ENCODE measurements around the gene MAP2K5.

MAP2K5 gene

DNA sequence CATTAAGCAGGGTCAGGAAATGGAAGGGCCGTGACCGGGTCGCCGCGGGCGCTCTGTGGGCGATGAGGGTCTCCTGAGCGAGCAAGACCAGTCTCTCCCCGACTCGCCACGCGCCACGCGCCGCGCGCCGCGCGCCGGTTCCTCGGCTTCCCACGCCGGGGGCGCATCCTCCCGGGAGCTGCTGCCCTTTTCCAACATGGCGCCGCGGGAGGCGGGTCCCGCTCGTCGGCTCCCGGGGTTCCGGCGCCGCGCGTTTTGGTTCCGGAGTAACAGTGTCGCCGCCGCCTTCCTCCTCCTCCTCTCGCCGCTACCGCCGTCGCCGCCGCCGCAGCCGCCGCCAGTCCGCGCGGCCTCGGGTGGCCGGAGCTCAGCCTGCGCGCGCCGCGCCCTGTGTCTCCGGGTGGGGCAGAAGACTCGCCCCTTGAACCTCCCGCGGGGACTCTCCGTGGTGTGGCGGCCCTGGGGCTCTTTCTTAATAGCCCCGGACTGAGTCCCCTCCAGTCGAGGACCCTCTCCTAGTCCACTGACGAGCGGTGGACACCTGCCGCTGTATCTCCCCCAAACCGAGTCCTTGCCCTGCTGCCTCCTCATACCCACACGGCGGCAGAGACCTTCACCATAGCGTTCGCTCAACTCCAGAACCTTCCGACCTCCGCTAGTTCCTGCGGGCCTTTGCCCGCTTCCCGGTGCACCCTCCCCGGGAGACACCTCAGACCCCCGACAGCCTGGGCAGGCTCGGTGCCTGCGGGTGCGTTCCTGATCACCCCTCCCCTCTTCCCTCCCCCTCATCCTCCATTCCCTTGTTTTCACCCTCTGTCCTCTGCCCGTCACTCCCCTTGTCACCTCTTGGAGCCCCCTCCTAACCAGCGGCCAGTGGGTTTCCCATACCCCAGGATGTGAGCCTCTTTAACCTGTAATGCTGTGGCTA is at the start of gene MAP2K5:
Gene MAP2K5, plus strand, starts transcription at position 284 of the 928 bp plus-strand sequence. Its CDS starts 633 bp downstream, at position 917.
- peak; percentile 27 for DNase-seq

DNA sequence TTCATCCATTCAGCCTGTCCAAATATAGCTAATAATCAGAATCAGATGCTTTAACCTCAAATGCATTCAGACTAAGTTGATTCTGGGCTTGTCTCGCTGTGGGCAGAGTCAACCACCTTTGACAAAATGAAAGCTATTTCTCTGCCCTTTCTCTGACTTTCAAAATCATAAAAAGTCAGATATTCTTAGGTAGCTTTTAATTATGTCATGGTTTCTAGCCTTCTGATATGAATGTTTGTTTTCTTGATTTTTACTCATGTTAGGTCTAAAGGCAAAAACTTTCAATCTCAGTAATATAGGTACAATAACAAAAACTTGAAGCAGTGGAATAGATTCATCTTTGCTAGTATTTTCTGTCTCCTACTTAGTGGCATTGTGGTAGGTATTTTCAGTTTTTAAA is 46.9 kb upstream of the MAP2K5 start:
- no peak for DNase-seq

DNA sequence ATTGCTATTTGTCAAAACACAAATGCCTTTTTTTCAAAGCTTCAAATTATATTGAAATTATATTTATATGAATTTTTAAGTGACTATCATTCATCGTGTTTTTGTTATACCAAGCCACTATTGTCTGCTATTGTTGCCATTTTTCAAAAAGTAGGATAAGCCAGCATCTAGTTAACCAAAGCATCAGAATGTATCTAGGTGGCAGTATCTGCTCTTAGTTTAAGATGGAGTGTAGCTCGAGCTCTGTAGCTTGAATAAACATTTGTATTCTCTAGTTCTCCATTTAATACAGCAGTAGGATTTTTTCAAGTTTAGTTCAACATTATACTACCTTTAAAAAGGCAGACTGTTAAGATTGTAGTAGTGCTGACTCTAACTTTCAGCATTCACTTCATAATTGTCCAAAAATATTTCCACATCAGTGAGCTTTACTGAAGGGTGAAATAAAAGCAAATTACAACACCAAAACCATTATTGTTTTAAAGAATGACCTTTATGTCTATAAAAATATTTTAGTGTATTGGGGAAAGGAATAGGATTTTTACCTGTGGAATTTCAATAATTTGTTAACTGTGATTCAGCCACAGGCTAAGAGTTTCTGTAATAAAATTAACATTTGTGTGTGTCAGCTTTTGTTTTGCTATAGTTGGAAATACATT is 41.2 kb upstream of the MAP2K5 start:
- peak; percentile 34 for DNase-seq

DNA sequence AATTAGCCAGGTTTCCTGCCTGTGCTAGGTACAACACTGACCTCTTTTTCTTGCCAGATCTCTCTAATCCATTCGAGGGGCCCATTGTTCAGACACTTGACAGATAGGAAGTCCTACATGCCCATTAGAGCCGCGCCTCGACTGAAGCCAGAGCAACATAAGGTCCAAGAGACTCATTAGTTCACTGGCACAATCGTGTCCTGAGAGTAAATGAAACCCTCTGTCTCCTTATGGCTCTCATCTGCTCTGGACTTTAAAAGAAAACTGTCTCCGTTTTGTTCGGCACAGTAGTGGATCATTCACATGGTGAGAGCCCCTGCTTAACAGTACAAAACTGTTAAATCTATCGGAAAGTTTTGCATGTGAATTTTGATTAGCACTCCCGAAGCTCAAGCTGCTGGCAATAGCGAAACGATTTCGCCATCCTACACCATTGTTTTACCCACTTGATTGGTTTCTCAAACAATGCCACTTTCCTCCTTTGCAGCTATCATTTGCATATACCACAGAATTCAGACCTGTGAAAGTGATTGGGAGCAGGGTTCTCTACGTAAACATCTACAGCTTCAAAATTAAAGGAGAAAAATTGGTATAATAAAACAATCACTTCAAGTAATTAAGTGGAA is 40.6 kb upstream of the MAP2K5 start:
- no peak for DNase-seq

GRCh38 chr15:67504056-67504455 is 38.4 kb upstream of the MAP2K5 start:
- no peak for DNase-seq

GRCh38 chr15:67504796-67505195 is 37.7 kb upstream of the MAP2K5 start:
- DNase-seq = no peak

DNA sequence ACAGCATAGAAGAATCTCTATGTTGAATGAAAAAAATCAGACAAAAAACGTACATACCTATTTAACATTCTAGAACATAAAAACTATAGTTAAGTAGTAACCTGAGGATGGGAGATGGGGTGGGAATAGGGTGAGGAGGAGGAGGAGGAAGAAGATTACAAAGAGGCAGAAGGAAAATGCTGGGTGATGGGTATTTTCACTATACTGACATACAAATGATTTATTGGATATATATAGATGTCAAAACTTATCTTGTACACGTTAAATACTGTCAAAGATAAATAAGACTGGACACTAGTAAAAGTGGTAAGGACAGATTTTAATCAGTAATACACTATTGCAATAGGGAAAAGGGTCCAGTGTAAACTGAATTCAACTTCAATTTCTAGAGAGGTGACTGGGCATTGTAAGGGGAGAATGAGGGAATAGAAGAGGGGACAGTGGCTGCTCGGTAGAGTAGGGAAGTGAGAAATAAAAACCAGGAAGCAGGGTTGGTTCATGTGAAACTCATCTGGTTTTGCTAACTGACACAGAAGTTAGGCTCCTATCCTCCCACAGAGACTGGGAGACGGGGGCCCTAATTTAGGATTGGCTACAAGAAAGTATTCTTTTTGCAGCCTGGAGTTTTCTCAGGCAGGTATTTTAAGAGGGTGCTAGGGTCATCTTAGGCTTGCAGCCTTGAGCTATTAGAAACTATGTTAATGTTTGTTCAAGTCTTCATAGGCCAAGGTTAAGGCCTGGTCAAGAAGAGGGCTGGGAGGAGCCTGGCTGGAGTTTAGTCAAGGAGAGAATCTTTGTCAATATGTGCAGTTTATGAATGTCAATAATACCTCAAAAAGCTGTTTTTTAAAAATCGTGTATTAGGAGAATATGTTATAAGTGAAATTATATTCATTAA is 36.6 kb upstream of the MAP2K5 start:
- DNase-seq = no peak

DNA sequence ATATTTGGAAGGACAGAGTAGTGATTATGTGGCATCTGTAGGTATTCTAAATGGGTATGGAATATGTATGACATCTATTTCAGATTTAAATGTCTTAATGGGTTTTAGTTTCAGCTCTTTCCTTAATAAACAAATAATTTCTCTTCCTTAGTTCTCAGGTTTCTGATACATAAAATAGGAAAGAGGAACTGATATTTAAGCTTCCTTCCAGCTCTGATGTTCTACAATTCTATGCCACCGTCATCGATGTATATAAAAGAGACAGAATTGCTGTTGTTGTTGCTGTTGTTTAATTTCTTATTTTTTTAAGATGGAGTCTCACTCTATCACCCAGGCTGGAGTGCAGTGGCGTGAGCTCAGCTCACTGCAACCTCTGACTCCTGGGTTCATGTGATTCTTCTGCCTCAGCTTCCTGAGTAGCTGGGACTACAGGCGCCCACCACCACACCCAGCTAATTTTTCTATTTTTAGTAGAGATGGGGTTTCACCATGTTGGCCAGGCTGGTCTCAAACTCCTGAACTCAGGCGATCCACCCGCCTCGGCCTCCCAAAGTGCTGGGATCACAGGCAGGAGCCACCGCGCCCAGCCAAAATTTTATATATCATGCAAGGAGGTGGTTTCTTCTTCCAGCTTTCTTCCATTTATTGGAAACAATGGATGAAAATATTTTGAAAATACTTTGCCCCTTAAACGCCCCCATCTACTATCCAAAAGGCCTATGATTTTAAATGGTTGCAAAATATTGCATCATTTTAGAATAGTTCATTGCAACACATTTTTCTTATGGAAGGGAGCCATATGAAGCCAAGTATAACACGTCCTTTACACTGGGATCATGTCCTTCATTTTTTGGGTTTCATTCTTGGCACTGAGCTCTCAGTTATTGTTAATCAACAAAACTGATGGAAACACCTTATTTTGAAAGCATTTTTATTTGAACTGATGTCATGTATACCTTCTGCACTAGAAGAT is 35.4 kb upstream of the MAP2K5 start:
- no peak for DNase-seq

GRCh38 chr15:67508407-67508806 is 34.1 kb upstream of the MAP2K5 start:
- DNase-seq = no peak

- DNase-seq = no peak
These were observed 32.6 kb upstream of the MAP2K5 start for GRCh38 chr15:67509918-67510317.

GRCh38 chr15:67510597-67511190 is 31.8 kb upstream of the MAP2K5 start:
- DNase-seq = no peak

DNA sequence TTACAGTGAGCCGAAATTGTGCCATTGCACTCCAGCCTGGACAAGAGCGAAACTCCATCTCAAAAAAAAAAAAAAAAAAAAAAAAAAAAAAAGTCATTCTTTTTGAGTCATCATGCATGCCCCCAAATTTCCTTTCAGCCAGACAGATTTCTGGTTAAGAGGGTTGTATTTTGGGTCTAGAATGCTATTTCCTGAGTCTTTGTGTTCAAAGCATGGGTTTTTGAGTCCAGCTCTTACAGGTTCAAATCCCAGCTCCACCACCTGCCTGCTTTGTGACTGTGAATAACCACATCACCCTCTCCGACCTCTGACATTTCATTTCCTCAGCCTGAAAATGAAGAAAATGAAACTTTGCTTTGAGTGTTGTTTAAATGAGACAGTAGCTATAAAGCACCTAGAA is 30.9 kb upstream of the MAP2K5 start:
- DNase-seq = no peak

GRCh38 chr15:67512140-67512539 is 30.4 kb upstream of the MAP2K5 start:
- DNase-seq = no peak

DNA sequence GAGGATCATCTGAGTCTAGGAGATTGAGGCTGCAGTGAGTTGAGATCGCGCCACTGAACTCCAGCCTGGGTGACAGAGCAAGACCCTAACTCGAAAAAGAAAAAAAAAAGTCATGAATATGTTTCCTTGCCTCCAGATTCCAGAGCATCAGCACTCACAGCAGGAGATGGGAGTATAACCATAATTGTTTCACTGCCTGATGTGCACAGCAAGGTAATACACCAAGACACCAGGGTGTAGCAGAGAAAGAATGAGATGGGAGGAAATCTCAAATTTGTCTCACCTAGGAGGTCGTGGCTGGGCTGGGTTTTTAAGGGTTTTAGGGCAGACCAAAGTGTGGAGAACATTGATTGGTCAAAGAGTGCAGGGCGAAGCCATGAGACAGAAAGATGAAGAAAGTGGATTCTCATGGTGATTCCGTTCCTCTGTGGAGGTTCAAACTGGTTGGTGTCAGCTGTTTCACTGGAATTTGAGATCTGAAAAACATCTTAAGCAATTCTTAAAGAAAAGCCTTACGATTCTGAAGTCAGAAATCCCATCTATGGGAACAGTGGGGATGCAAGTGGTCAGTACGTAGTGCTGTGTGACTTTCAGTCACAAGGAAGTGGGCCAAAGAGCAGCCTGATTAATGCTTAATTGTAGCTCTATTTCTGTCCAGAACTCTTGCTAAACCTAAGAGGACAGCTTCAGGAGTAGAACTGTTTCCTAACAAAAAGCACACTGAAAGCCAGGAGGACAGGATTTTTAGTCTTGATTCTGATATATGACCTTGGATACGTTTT is 29.4 kb upstream of the MAP2K5 start:
- no peak for DNase-seq

GRCh38 chr15:67515090-67515489 is 27.4 kb upstream of the MAP2K5 start:
- no peak for DNase-seq

GRCh38 chr15:67515557-67515956 is 26.9 kb upstream of the MAP2K5 start:
- no peak for DNase-seq

- no peak for DNase-seq
These were observed 22.0 kb upstream of the MAP2K5 start for GRCh38 chr15:67520321-67521028.

- DNase-seq = peak; percentile 64
These were observed 21.3 kb upstream of the MAP2K5 start, which contains the start of gene C15orf61 for GRCh38 chr15:67521029-67521782. Gene C15orf61 (plus strand): TSS chr15:67521131. CDS start chr15:67521249, 118 bp downstream.

Measured in NCI-H1694 treated with DMSO at 0.1 percent for 48 hours (cell line).